OCI-LY1 (cell line): ENCODE results near the gene PRKCE.

Experiments used
- H2AFZ ChIP-seq: fragments of 200-600 bp; sonication (generic), shearing (Covaris generic); 2 replicates; pipeline ENCODE4 v1.6.0; 2014; ENCODE audit warnings: antibody characterized with exemption, mild to moderate bottlenecking, low read length
- H3F3A ChIP-seq: fragments of 200-600 bp; sonication (generic), shearing (Covaris generic); 2 replicates; pipeline ENCODE4 v1.6.0; 2014; ENCODE audit warnings: mild to moderate bottlenecking, antibody characterized with exemption, low read length, moderate library complexity; ENCODE audit not compliant: insufficient read depth
- H3K27ac ChIP-seq: fragments of 200-600 bp; sonication (generic); 2 replicates; pipeline ENCODE4 v1.5.1; 2014; ENCODE audit warnings: low read length, mixed run types, mild to moderate bottlenecking, low read depth; ENCODE audit not compliant: poor library complexity, severe bottlenecking
- H3K27me3 ChIP-seq: fragments of 200-600 bp; sonication (generic); 2 replicates; pipeline ENCODE4 v1.6.0; 2014; ENCODE audit warnings: antibody characterized with exemption, mild to moderate bottlenecking, low read length, moderate library complexity; ENCODE audit not compliant: insufficient read depth
- H3K36me3 ChIP-seq: fragments of 200-600 bp; sonication (generic); 2 replicates; pipeline ENCODE4 v1.6.1; 2014; ENCODE audit warnings: mild to moderate bottlenecking, antibody characterized with exemption, low read length, moderate library complexity, mixed read lengths; ENCODE audit not compliant: insufficient read depth
- H3K4me1 ChIP-seq: fragments of 200-600 bp; sonication (generic); 2 replicates; pipeline ENCODE4 v1.5.1; 2014; ENCODE audit warnings: mild to moderate bottlenecking, low read length, moderate library complexity; ENCODE audit not compliant: insufficient read depth, severe bottlenecking
- H3K4me2 ChIP-seq: fragments of 200-600 bp; sonication (generic), shearing (Covaris generic); 2 replicates; pipeline ENCODE4 v1.6.1; 2014; ENCODE audit warnings: low read length
- H3K4me3 ChIP-seq: fragments of 200-600 bp; sonication (generic); 2 replicates; pipeline ENCODE4 v1.5.1; 2014; ENCODE audit warnings: low read length, low read depth, mild to moderate bottlenecking, mixed read lengths; ENCODE audit not compliant: poor library complexity, severe bottlenecking
- H3K79me2 ChIP-seq: fragments of 200-600 bp; shearing (Covaris generic); 2 replicates; pipeline ENCODE4 v1.6.1; 2016; ENCODE audit warnings: mixed run types, low read length, mixed read lengths; ENCODE audit not compliant: insufficient read depth
- H3K9ac ChIP-seq: fragments of 200-600 bp; sonication (generic), shearing (Covaris generic); 2 replicates; pipeline ENCODE4 v1.6.1; 2014; ENCODE audit warnings: mild to moderate bottlenecking, low read length, mixed read lengths
- H3K9me2 ChIP-seq: fragments of 200-600 bp; sonication (generic), shearing (Covaris generic); 2 replicates; pipeline ENCODE4 v1.6.1; 2014; ENCODE audit warnings: low read depth, mild to moderate bottlenecking, low read length, mixed read lengths
- H3K9me3 ChIP-seq: fragments of 200-600 bp; shearing (Covaris generic); 2 replicates; pipeline ENCODE4 v1.6.1; 2014; ENCODE audit warnings: low read length, mixed read lengths
- H4K20me1 ChIP-seq: fragments of 200-600 bp; sonication (generic), shearing (Covaris generic); 2 replicates; pipeline ENCODE4 v1.6.0; 2016; ENCODE audit warnings: mild to moderate bottlenecking, low read length; ENCODE audit not compliant: insufficient read depth
- EZH2 ChIP-seq: fragments of 200-600 bp; sonication (generic), shearing (Covaris generic); IDR thresholded peaks from 2 replicates; pipeline ENCODE4 v1.8.0; 2017; ENCODE audit warnings: borderline replicate concordance, mixed run types, mild to moderate bottlenecking, antibody characterized with exemption, low read length, moderate library complexity, mixed read lengths
- TF ChIP-seq, protein P1 (sequence below): fragments of 200-600 bp; sonication (generic), shearing (Covaris generic); IDR thresholded peaks from 2 replicates; pipeline ENCODE4 v1.5.1; 2017; ENCODE audit warnings: mild to moderate bottlenecking, antibody characterized with exemption, low read length, moderate library complexity, mixed read lengths

Gene PRKCE

DNA sequence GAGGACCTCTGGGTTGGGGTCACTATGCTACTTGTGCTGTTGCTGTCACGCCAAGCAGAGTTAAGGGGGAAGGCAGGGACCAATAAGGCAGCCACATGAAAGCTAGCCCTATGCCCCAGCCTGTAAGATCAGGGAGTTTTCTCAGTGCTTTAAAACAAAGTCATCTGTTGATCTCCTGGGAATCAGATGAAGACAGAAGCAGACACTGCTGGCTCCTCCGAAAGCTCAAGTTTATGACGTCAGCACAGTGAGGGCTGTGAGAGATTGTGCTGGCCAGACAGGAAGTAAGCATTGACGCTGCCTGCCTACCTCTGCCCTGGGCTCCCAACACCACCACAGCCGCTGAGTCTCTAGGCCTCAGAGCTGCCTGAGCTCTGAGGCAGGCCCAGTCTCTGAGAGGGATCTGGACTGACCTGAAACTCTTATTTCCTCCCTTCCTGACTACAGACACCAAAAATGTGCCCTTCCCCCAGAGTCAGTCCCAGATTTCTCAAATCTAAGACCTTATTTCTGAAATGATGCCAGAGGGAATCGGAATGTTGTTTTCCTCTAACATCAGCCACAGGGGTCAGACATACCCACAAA, 527.7 kb downstream of the PRKCE start:
- no peaks in the 10 kb centered on the region for H3K79me2 ChIP-seq
- no peaks in the 10 kb centered on the region for H4K20me1 ChIP-seq
- no peak overlapping the region for H3K27ac ChIP-seq
- H3K27me3 ChIP-seq: no peaks in the 10 kb centered on the region
- no peak overlapping the region for H3K4me3 ChIP-seq
- H3K9me3 ChIP-seq: no peaks in the 10 kb centered on the region
- TF ChIP-seq, protein P1, sequence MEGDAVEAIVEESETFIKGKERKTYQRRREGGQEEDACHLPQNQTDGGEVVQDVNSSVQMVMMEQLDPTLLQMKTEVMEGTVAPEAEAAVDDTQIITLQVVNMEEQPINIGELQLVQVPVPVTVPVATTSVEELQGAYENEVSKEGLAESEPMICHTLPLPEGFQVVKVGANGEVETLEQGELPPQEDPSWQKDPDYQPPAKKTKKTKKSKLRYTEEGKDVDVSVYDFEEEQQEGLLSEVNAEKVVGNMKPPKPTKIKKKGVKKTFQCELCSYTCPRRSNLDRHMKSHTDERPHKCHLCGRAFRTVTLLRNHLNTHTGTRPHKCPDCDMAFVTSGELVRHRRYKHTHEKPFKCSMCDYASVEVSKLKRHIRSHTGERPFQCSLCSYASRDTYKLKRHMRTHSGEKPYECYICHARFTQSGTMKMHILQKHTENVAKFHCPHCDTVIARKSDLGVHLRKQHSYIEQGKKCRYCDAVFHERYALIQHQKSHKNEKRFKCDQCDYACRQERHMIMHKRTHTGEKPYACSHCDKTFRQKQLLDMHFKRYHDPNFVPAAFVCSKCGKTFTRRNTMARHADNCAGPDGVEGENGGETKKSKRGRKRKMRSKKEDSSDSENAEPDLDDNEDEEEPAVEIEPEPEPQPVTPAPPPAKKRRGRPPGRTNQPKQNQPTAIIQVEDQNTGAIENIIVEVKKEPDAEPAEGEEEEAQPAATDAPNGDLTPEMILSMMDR: no peak
- no peak for TF ChIP-seq EZH2
- H3K36me3 ChIP-seq: no peaks in the 10 kb centered on the region
- no peak overlapping the region for H2AFZ ChIP-seq
- H3K9ac ChIP-seq: no peak overlapping the region
- H3K4me2 ChIP-seq: no peak overlapping the region
- no peaks in the 10 kb centered on the region for H3F3A ChIP-seq
- no peaks in the 10 kb centered on the region for H3K4me1 ChIP-seq
- H3K9me2 ChIP-seq: no peaks in the 10 kb centered on the region

DNA sequence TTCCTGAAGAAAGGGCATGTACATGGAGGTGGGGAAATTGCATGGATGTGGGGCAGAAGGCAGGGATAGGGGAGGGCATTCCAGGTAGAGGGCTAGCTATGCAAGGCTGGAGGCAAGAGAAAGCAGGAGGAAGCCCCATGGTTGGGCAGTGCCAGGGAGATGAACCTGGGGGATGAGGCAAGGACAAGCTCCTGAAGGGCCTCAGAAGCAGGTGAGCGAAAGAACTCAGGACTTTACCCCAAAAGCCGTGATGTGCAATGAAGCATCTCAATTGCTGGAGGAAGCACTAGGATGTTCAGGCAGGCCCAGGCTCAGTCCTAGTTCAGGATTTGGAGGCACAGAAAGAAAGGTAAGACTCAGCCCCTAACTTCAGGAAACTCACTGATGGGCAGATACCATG, 528.7 kb downstream of the PRKCE start:
- Histone ChIP-seq H3K27me3 (no peaks in the 10 kb centered on the region), H3K4me2 (no peak overlapping the region)

DNA sequence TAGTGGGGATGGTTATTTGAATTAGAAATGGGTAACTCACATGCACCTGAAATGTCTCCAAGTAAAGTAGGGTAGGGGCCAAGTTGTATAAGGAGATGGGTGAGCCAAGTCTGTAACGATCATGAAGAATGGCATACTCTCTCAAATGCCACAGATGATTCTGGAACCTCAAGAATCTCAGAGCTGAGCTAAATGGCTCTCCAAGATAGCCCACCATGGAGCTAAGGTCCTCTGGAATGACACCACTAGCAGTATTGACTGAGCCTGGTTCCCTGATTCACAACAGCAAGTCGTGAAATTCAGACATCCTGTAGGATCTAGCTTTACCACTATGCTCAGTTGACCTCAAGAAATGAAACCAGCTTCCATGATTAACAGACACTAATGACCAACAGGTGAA, 529.8 kb downstream of the PRKCE start:
- Histone ChIP-seq H3K27me3 (no peaks in the 10 kb centered on the region), H3K4me2 (no peak overlapping the region), H3K4me1 (no peaks in the 10 kb centered on the region), H3K9me2 (no peaks in the 10 kb centered on the region), H3K9ac (no peak overlapping the region), H2AFZ (no peak overlapping the region), H3K9me3 (no peaks in the 10 kb centered on the region), H4K20me1 (no peaks in the 10 kb centered on the region), H3K27ac (no peak overlapping the region), H3K36me3 (no peaks in the 10 kb centered on the region), H3K4me3 (no peak overlapping the region), H3F3A (no peaks in the 10 kb centered on the region), H3K79me2 (no peaks in the 10 kb centered on the region)
- TF ChIP-seq EZH2: no peak
- TF ChIP-seq, protein P1: no peak

More for the DNA sequence above, 528.7 kb downstream of the PRKCE start:
- no peak overlapping the region for H3K4me3 ChIP-seq
- H3K9me3 ChIP-seq: no peaks in the 10 kb centered on the region
- H3F3A ChIP-seq: no peaks in the 10 kb centered on the region
- H3K9me2 ChIP-seq: no peaks in the 10 kb centered on the region
- no peaks in the 10 kb centered on the region for H3K36me3 ChIP-seq
- no peak overlapping the region for H3K9ac ChIP-seq
- H2AFZ ChIP-seq: no peak overlapping the region
- TF ChIP-seq, protein P1: no peak
- no peak for TF ChIP-seq EZH2
- no peaks in the 10 kb centered on the region for H3K79me2 ChIP-seq
- no peaks in the 10 kb centered on the region for H3K4me1 ChIP-seq
- no peaks in the 10 kb centered on the region for H4K20me1 ChIP-seq
- H3K27ac ChIP-seq: no peak overlapping the region
